ENCODE results near the gene KIT.
"Not testable (repeated sequence)": the region's sequence is repeated elsewhere in the genome, so short reads cannot be mapped to it uniquely, and the experiment has no call there.

KIT gene

DNA sequence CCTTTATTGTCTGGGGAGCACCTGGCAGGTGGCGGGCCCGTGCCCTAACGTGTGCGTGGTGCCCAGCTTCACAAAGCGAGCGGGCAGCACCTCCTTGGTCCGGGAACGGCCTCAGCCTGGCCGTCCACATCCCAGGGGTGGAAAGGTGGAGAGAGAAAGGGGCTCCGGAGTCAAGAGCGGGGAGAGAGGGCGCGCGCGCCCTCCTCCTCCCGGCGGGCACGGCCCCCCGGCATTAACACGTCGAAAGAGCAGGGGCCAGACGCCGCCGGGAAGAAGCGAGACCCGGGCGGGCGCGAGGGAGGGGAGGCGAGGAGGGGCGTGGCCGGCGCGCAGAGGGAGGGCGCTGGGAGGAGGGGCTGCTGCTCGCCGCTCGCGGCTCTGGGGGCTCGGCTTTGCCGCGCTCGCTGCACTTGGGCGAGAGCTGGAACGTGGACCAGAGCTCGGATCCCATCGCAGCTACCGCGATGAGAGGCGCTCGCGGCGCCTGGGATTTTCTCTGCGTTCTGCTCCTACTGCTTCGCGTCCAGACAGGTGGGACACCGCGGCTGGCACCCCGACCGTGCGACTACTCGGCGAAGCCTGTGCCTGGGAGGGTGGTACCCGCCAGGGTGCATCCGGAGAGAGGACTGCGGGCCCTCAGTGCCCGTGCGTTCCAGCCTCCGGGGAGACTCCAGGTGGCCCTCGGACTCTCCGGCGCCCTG, at the start of gene KIT:
Gene KIT (plus strand): TSS at position 407 of the 701 bp plus-strand sequence. CDS start 58 bp downstream, at position 465.
- DNase-seq, result peak in 39 of 42 donors; percentile 30 to 85 (median 59)
- intact Hi-C loops (cut with DNase I), result loop anchor here (10.0 kb wide), 2 partner anchors 127 to 187 kb away; no protein-coding TSS in a partner anchor

DNA sequence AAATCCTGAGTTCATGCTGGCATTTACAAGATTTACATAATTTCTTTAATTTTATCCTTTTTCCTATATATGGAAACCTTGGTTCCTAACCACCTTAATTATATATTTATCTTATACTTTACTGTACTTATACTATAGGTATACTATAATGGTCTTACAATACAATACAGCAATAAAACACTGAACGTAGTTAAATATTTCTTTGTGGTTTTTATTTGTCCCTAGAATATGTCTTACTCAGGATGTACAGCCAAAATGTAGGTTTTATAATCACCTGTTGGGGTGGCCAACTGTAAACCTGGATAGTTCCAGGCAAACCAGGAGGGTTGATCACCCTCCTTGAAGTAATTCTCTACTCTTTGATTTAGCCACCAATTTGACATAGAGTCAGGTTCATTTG, 48.4 kb upstream of the KIT start:
- intact Hi-C loops (cut with DNase I), result no loop called here
- DNase-seq, result no peak

DNA sequence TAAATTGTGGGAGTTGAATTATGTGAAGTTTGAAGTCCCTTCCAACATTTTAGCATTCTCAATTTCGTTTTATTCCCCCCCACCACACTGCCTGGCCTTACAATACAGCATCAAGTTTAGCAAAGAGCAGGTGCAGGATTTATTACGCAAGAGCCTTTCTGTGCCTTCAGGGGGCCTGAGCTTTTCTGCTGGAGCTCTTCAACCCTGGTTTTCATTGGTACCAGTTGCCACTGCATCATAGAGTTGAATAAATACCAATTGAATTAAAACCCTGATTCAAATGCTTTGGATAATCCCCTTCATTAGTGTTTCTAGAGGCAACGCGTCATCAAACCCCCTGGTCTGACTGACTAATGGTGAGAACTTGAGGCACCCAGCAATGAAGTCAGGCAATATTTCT, 43.6 kb upstream of the KIT start:
- no peak for DNase-seq
- intact Hi-C loops (cut with DNase I), result no loop called here

DNA sequence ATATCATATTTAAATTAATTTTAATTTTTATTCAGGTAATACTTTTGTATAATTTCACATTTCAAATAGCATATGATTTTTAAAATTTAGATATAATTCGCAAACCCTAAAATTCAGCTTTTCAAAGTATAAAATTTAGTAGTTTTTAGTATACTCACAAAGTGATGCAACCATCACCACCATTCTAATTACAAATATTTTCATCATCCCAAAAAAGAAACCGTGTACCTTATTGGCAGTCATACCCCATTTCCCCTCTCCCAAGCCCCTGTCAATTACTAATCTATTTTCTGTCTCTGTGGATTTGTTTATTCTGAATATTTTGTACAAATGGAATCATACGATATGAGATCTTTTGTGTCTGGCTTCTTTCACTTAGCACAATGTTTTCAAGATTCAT, 37.0 kb upstream of the KIT start:
- no peak for DNase-seq
- intact Hi-C loops (cut with DNase I), result no loop called here

DNA sequence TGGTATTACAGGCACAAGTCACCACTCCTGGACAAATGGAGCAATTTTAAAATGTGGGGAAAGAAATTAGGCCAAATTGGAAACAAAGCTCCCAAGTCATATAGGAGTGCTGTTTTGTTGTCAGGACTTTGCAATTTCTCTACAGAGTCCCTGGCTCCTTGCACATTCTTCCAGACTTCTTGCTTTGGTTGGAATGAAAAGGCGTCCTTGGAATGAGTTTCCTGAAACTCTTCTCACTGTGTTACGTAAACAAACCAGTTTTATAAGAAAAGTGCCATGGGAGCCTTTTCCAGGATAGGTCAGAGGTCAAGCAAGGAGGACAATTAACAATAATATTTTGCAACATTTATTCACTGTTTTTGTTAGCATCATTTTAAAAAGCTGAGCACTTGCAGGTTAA, 32.4 kb upstream of the KIT start:
- no peak for DNase-seq
- intact Hi-C loops (cut with DNase I), result no loop called here

DNA sequence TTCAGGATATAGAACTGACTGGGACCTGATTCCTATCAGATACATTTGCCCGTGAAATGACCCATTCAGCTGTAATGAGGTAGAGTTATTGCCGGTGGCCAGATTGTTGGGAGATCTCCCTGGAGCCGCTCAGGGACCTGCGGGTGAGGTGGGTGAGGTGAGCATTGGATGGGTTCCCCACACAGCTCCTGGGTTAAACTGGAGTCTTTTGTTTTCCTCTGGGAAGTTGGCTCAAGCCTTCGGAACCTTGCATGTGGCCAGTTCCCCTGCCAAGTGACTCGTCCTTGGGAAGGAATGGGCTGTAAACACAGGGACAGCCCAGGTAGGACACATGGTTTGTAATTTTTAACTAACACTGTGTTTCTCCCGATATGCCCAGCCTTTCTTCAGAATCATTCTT, 31.6 kb upstream of the KIT start:
- no peak for DNase-seq
- intact Hi-C loops (cut with DNase I), result no loop called here

DNA sequence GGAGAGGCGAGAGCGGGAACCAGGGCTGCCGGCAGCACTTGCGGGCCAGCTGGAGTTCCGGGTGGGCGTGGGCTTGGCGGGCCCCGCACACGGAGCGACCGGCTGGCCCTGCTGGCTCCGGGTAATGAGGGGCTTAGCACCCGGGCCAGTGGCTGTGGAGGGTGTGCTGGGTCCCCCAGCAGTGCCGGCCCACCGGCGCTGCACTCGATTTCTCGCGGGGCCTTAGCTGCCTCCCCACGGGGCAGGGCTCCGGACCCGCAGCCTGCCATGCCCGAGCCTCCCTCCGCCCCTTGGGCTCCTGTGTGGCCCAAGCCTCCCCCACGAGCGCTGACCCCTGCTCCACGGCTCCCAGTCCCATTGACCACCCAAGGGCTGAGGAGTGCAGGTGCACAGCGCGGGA, 25.2 kb upstream of the KIT start:
- no peak for DNase-seq
- intact Hi-C loops (cut with DNase I), result no loop called here

DNA sequence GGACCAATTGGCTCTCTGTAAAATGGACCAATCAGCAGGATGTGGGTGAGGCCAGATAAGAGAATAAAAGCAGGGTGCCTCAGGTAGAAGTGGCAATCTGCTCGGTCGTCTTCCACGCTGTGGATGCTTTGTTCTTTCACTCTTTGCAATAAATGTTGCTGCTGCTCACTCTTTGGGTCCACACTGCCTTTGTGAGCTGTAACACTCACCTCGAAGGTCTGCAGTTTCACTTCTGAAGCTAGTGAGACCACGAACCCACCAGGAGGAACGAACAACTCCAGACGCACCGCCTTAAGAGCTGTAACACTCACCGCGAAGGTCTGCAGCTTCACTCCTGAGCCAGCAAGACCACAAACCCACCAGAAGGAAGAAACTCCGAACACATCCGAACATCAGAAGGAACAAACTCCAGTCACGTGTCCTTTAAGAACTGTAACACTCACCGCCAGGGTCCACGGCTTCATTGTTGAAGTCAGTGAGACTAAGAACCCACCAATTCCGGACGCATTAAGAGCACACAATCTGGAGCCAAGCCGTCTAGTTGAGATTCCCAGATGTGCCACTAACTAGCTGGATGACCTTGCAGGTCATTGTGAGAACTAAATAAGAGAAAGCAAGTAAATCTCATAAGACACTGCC, 24.5 kb upstream of the KIT start:
- intact Hi-C loops (cut with DNase I); DNase-seq: not testable (repeated sequence)

DNA sequence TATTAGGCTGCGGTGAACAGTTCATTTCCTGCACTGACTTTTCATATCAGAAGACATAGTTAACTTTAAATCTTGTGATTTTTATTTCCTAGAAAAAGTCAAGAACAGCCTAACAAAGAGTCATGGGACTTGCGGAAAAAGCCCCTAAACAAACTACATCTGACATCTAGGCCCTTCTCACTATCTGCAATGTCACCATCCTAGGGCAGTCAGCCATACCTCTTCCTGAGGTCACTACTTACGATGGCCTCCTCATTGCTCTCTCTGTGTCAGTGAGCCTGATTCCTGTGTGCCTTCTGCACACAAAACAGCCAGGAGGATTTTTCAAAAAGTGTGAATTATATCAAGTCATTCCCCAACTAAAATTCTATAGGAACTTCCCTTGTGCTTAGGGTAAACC, 22.4 kb upstream of the KIT start:
- intact Hi-C loops (cut with DNase I), result no loop called here
- no peak for DNase-seq

DNA sequence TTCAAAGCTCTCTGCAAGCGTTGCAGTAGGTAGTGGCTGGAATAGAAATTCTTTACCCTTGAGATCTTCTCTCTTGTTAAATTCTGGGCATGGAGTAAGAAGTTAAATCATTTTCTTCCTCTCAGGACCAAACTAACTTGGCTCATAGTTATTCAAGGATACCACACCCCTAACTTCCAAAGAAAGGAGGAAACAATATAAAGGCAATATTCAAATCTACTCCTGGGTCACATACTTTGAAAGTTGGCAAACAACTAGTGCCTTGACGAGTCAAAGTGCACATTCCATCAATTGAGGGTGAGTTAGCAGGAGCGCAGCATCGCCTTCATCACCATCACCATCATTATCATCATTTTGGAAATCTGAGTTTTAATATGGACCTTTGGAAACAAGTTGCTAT, 20.4 kb upstream of the KIT start:
- DNase-seq, result no peak
- intact Hi-C loops (cut with DNase I), result no loop called here

DNA sequence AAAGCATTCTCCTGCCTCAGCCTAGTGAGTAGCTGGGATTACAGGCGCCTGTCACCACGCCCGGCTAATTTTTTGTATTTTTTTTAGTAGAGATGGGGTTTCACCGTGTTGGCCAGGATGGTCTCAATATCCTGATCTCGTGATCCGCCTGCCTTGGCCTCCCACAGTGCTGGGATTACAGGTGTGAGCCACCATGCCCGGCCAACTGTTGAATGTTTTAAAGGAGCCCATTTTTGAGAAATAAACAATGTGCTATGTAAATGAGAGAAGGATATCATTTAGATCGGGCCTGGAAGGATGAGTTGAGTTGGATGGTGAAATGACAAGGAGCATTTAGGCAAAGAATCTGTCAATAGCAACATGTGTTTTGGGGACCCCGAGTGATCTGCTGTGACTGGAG, 16.7 kb upstream of the KIT start:
- intact Hi-C loops (cut with DNase I); DNase-seq: not testable (repeated sequence)

DNA sequence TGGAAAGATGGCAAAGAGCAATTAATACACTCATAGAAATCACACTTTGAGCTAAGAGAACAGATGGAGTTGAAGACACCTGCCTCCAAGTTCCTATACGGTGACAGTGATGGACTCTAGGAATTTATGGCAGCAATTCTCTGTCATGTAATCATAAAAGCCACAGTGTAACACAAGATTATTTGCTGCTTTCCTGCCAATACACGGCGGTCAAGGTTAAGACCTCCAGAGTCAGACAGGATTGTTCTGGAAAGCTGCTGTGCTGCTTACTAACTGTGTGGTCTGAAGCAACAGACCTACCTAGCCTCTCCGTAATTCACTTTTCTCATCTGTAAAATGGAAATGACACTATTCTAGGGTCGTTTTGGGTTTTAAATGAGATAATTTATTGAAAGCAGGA, 14.6 kb upstream of the KIT start:
- DNase-seq, result no peak
- intact Hi-C loops (cut with DNase I), result no loop called here

DNA sequence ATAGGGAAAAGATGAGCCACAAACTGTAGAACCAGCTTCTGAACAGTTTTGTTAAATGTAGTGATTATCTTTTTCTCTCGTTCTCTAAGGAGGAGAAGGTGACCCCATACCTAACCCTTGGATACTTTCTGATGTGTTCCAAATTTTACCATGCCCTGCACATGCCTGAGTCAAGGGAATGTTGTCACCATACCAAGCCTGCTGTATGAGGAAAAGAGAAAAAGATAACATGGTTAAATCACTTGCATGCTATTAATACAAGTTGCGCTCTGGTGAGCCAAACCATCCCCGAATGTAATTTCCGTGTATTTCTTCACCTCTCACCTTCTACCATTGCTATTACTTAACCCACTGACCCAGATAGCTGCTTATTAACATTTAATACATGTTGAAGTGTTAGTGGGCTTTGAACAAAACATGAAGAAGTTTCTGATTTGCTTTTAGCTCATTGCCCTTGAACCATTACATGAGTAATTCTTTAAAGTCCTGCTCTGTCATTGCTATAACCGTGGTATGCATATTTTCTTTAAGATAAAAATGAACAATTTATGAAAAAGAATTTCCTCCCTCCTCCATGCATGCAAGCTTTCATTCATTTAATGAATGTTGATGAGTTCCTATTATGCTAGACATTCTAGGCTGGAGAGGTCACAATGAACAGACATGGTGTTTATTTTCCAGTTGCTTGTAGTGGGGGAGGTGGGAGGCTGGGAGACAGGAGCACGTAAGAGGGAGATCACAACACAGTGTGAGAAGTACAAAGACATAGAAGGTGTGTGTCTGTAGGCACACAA, 13.6 kb upstream of the KIT start:
- intact Hi-C loops (cut with DNase I), result no loop called here
- no peak for DNase-seq

DNA sequence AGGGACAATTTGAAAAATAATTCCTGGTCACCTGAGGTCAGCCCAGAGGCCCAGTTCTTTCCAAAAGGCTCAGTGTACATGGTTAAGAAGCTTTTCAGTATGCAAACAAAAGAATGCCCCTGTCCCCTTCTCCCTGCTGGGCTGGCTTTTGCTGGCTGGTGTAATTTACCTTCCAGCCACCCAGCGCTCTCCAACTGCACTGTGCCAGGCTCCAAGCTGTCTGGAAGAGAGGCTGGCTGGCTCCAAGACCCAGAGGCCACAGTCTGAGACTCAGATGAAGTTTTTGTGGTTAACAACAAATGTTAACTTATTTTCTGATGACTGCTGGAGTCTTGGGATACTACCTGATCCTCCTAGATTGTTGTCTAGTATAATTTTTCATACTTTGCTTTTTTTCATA, 11.9 kb upstream of the KIT start:
- peak in 1 of 42 donors; percentile 30 for DNase-seq
- intact Hi-C loops (cut with DNase I), result no loop called here

DNA sequence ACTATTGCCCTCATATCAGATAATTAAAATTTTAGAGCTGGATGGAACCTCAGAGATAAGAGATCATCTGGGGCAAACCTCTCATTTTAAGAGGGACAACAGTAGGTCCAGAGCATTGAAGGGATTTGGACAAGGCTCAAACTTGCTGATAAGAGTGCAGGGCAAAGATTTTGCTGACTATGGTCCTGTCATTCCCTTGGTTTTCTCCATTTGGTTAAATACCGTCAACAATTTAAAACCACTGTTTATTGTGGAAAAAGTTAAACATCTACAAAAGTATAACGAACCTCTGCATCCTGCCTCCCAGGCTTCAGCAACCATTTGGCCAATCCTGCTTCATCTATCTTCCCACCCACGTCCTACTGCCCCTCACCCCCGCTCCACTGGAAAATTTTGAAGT, 10.7 kb upstream of the KIT start:
- intact Hi-C loops (cut with DNase I), result no loop called here
- DNase-seq, result no peak

DNA sequence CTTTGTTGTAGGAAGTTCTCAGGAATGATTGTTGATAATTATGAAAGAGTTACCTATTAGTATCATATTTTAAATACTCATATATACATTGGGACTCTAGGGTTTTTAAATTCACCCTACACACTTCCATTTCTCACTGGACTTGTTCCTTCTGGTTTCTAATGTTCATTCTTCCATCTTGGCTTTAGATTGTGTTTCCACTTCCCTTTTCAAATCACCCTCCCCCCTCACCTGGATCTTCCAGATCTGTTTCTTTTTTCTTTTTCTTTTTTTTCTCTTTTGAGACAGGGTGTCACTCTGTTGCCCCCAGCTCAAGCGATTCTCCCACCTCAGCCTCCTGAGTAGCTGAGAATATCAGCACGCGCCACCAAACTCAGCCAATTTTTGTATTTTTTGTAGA, 6.7 kb upstream of the KIT start:
- intact Hi-C loops (cut with DNase I), result loop anchor here (10.0 kb wide), 2 partner anchors 134 to 194 kb away; no protein-coding TSS in a partner anchor
- DNase-seq, result no peak

DNA sequence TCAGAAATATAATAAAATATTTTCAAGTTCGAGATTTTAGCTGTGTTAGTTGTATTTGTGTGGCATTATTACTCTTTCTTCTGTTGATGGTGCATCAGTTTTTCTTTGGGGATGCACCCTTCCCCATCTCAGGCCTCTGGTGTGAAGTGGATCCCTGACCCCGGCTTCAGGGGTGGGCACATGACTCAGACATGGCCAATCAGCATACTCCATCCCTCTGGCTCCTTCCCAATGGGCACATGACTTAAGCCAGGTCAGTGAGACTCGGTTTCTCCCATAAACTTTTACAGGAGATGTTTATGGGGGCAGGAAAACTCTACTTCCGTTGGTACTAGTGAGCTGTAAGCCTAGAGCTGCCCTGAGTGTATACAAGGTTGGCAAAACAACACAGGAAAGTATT, 3.0 kb upstream of the KIT start:
- intact Hi-C loops (cut with DNase I), result loop anchor here (10.0 kb wide), 2 partner anchors 130 to 190 kb away; no protein-coding TSS in a partner anchor
- no peak for DNase-seq

DNA sequence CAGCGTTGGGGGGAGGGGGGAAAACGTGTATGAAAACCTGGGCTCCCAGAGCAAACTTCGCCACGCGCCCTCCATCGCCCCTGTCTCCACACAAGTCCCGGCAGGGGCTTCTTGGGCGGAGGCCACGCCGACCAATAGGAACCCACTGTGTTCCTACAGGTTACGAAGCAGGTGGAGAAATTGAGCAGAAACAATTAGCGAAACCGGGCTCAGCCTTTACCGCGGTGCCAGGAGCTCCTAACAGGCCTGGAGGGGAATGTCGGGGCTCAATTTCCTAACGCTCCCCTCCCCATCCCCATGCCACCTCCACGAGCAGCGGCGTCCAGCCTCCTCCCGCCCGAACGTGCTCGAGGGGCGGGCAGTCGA, 589 bp upstream of the KIT start:
- DNase-seq, result no peak
- intact Hi-C loops (cut with DNase I), result loop anchor here (10.0 kb wide), 2 partner anchors 128 to 188 kb away; no protein-coding TSS in a partner anchor

DNA sequence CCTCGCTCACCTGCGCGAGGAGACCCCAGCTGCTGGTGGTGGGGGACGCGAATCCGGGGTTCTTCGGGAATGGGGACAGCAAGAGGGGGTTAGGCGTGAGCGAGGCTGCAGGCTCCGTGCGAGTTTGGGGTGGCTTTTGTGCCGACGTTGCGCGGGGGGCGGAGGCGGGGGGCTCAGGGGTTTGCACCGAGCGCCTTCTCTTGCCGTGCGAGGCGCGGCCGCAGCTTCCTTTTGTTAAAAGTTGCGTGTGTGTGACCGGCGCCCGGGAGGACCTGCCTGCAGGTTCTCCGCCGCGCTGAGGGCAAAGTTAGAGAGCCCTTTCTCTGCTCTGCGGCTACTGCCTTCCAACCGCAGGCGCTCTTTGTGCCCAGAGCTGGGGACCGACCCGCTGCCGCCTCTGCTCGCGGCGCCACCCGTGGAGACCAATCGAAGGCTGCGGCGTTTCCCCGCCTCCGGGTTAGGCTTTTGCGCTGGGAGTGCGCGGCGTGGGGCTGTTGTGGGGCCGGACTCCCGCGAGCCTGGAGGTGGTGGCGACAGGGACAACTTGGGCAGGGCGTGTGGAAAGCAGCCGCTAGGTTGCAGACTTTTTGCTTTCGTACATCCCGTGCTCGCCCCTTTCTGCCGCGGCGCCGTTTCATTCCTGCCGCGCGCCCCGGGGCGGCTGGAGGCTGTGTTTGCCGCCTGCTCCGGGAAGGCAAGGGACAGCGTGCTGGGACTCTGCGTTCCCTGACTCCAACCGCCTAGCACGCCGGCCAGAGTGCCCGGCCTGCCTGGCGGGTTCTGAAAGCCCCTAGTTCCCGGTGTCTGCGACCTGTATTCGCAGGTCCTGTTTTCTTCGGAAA, 716 bp downstream of the KIT start:
- intact Hi-C loops (cut with DNase I), result loop anchor here (10.0 kb wide), 2 partner anchors 126 to 186 kb away; no protein-coding TSS in a partner anchor
- peak; percentile 12 to 88 (median 67) for DNase-seq

Data from head of caudate nucleus (tissue), 42 donors.